GM21786 (cell line): ENCODE data around the gene C2orf81.
A peak's percentile ranks its signal among the peaks of the same experiment; 100 is the strongest.

Experiments used
- ATAC-seq: cut with Tn5 transposase; IDR thresholded peaks from one replicate; pipeline ENCODE4 v1.9.1; 2021; ENCODE audit not compliant: unreplicated experiment

The C2orf81 gene

GRCh38 chr2:74391580-74392448 is 29.6 kb downstream of the C2orf81 start:
- peak; percentile 61 for ATAC-seq

- ATAC-seq = peak; percentile 18
These were observed 30.2 kb downstream of the C2orf81 start for GRCh38 chr2:74391209-74391579.

- no peak for ATAC-seq
These were observed 30.8 kb downstream of the C2orf81 start for GRCh38 chr2:74390606-74391005.

GRCh38 chr2:74387346-74387745 is 34.1 kb downstream of the C2orf81 start:
- ATAC-seq = no peak

DNA sequence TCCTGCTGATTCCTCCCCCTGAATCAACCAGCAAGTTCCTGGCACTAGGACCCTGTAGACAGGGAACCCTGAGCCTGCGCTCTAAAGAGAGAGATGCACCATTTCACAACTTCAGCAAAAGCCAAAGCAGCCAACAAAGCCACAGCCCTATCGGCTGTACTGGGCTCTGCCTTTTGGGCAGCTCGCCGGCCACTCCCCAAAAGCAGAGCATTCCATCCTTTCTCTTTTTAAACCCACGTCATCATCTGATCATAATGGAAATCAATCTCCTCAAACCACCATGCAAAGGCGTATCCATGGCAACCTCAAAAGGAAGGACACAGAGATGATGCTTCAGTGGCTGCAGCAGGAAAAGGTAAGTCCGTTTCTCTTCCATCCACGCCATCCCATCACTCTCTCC is 36.0 kb downstream of the C2orf81 start:
- no peak for ATAC-seq

GRCh38 chr2:74384051-74384450 is 37.4 kb downstream of the C2orf81 start:
- no peak for ATAC-seq

DNA sequence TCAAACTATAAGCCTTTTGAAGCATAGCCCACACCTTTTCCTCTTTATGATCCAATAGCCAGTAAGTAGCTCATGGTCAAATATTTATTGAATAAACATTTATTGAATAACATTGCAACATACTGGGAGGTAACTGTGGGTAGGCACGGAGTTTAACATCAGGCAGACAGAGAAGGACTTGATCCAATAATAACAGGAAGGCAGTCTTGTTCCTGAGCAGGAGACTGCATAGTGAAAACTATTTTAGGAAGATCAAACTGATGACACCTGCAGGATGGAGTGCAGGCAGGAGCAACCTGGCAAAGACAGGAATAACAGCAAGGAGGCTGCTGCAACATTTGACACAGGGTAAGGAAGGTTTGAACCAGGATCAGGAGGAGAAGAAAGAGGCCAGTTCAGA is 38.2 kb downstream of the C2orf81 start:
- ATAC-seq = no peak

DNA sequence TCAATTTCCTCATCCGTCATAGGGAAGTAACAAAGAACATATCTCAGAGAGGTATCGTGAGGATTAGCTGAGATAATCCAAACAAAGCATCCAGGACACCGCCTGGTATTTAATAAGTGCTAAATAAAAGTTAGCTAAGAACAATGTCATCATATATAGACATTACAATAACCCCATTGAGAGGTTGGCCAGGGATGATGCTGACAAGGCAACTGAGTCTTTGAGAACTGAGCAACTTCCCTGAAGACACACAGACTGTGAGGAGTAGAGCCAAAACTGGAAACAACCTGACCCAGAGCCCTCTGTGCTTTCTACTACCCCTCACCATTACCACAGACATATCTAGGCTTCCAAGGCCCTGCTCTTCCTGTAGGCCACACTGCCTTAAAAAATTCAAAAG is 39.7 kb downstream of the C2orf81 start:
- no peak for ATAC-seq

GRCh38 chr2:74379851-74380789 is 41.3 kb downstream of the C2orf81 start, which contains the start of gene DCTN1:
Gene DCTN1, minus strand, starts transcription at chr2:74380311. Its CDS starts 274 bp downstream, at chr2:74380037.
- no peak for ATAC-seq

DNA sequence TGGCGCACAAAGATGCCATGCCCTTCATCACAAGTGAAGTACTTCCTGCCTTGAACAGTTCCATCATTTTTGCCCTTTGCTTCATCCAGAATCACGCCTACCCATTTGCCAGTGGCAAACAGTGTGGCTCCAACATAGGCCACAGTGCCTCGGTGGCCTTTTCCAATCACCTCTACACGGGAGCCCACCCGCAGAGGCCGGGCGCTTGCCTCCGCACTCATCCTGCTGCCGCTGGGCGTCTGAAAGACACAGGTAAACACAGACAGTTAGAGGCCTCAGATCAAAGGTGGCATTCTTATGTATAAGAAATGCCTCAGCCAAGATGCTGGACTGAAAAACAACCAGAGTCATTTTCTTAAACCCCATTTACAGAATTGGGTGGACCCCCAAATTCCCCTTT is 43.4 kb downstream of the C2orf81 start:
- ATAC-seq = no peak

DNA sequence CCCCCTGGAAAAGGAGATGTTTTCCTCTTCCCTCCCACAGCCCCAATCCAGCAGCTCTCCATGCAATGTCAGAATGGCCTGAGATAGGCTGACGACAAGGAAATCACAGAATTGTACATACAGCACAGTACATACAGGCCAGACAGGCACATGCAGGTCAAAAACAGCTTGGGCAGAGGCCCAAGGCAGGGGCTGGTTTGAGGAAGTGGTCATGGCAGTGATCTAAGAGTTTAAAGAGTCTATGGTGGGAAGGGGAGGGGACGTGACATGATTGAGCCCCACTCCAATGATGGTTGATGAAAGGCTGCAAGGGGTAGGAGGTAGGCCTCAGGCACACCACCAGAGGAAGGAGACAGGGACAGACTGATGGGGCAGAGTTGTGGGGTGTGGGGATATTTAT is 45.6 kb downstream of the C2orf81 start:
- no peak for ATAC-seq

DNA sequence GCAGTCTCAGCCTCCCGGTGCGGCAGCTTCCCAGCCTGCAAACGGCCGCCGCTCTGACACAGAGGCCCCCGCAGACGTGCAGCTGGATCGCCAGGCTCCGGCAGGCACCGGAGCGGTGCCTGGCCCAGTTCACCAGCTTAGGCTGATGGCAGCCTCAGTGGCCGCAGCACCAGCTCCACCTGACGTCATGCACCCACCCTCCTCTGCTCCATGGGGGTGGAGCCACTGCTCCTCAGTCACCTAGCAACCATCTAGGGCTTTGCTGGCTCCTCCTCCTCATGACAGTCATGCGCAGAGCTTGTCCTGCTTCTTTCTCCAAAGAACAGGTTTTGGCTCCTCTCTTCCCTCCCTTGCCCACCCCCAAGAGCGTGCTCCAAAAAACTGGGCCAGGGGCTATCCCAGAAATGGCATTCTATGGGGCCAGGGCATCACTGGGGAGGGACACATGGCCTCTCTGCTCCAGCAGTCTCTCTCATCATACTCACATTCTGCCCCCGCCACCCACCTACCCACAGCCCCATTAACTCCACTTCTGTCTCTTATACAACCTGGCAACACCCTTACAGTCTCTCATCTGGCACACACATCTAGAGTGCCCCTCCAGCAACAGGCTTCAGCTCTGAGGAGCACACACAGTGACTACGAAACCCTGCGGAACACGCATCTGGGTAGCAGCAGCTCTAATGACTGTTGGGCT is 46.8 kb downstream of the C2orf81 start:
- no peak for ATAC-seq

- ATAC-seq = no peak
These were observed 47.4 kb downstream of the C2orf81 start for GRCh38 chr2:74373985-74374384.

- no peak for ATAC-seq
These were observed 48.2 kb downstream of the C2orf81 start for GRCh38 chr2:74373221-74373676.

DNA sequence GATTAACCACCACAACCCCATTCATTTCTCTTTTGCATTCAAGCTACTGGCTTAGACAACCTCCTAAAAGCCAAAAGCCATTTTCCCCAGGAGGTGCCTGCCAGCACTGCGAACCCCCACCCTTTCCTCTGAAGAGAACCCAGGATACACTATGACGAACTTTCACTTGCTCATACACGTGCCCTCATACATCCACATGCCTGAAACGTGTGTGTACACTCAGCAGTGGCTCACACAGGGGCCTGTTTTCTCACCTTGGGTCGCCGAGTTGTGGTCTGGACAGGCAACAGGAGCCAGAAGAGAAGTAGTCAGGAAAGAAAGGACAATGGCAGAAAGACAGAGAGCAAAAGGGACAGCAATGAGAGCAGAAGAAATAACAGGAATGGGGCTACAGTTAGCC is 48.7 kb downstream of the C2orf81 start:
- ATAC-seq = no peak

- no peak for ATAC-seq
These were observed 50.0 kb downstream of the C2orf81 start for GRCh38 chr2:74371421-74371820.

DNA sequence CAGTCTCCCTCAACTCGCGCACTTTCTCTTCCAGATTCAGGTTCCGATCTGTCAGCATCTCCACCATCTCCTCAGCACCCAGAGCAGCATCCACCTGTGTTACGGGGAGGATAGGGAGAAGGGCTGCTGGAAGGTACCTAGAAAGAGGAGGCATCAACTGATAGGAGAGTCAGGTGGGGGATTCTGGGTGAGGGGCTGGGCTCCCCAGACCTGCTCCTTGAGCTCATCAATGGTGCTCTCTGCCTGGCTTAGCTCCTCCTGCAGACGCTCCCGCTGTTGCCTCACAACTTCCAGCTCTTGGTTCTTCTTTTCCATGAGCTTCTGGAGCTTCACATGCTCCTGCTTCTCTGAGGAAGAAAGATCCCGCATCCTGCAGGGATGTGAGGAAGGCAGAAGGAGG is 51.4 kb downstream of the C2orf81 start:
- no peak for ATAC-seq

DNA sequence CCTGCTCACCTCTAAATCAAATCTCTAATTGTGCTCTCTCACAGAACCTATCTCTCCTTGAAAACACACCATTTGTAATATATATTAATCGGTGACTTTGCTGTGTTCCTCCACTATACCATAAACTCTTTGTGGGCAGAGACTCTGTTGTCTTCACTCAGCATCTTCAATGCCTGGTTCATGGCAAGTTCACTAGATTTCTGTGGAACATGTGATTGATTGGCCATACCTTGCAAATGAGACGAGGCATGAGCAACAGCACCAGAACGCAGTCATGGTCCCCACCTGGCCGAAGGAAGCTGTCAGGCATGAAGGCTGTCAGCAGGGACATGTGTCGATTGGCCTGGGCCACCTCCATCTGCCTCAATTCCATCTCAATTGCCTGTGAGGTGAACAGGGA is 52.9 kb downstream of the C2orf81 start:
- no peak for ATAC-seq

GRCh38 chr2:74367789-74368188 is 53.6 kb downstream of the C2orf81 start:
- no peak for ATAC-seq

DNA sequence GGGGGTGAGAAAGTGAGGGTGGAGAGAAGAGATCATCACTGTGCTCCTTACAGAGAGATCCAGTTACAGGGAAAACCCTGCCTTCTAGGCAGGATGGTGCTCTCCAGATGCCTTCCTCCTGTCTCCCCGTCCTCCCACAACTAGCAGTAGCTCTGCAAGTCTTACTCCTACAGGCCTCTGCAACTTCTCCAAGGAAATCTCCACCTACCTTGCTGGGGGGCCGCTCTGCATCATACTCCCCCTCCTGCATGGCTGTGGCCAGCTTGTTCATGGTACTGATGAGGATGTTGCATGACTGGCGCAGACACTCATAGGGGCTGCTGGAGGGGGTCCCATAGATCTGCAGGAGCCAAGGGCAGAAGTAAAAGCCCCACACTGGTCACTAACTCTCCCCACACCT is 55.4 kb downstream of the C2orf81 start:
- no peak for ATAC-seq
